Measurements from ENCODE around the gene ADO. TPM values are rescaled to one million over a fixed set of nuclear protein-coding genes. Genes with fewer than 3 reads are reported as not detected.
"Not testable (repeated sequence)": the region's sequence is repeated elsewhere in the genome, so short reads cannot be mapped to it uniquely, and the experiment has no call there.

The ADO gene
- total and polyA plus RNA-seq, 2 donors from 2014 or later, result 13.0 to 18.5 TPM

DNA sequence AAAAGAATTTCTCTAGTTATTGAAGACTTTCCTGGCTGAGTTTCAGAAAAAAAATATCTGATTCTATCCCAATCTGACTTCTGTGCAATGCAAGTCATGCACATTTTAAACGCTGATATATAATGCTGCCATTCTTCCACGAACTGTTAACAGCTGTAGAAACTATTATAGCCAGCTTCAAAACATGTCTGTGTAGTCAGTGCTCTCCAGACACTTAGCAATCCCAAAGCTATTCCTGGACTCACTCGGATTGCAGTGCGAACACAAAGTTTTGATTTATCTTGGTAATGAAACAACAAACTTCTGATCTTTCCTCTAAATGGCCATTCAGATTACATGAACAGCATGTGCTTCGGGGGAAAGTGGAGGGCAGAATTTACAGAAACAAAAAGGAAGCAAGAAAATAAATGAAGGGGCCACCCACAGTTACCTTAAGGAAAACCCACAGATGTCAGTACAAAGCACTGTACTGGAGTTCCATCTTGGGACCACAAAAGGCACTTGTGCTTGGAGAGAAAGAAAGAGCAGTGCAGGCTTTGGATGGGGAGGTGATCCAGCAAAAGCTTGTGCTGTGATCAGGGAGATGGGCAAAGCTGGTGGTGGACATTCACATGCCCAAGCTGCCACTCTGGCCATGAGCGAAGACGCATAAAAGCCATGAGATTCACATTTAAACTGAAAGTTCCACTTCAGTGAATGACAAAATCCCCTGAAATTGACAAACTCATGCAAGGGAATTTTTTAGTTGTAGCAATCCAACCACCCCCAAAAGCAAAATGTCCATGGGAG is 32.1 kb upstream of the ADO start:
- intact Hi-C loops (cut with DNase I), result no loop called here
- DNase-seq (peak in 2 of 5 donors; percentile 42 to 62), FAIRE-seq (no peak)
- TF ChIP-seq, protein P1, sequence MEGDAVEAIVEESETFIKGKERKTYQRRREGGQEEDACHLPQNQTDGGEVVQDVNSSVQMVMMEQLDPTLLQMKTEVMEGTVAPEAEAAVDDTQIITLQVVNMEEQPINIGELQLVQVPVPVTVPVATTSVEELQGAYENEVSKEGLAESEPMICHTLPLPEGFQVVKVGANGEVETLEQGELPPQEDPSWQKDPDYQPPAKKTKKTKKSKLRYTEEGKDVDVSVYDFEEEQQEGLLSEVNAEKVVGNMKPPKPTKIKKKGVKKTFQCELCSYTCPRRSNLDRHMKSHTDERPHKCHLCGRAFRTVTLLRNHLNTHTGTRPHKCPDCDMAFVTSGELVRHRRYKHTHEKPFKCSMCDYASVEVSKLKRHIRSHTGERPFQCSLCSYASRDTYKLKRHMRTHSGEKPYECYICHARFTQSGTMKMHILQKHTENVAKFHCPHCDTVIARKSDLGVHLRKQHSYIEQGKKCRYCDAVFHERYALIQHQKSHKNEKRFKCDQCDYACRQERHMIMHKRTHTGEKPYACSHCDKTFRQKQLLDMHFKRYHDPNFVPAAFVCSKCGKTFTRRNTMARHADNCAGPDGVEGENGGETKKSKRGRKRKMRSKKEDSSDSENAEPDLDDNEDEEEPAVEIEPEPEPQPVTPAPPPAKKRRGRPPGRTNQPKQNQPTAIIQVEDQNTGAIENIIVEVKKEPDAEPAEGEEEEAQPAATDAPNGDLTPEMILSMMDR (IDR thresholded peaks at IDR 0.05; ENCODE audit: borderline replicate concordance, extremely low read depth, insufficient read depth), result no peak
- Histone ChIP-seq H3K9me3 (ENCODE audit: control insufficient read depth in 2 of 3, insufficient read depth in 1 of 3, low read length in 3 of 3) (peaks cover 0 to 2% (median 0%) of the 10 kb centered on the region in 3 donors), H3K4me3 (ENCODE audit: low read length in 3 of 3) (no peak overlapping the region), H3K9ac (ENCODE audit: low read length in 3 of 3) (no peak overlapping the region), H3K4me1 (ENCODE audit: control insufficient read depth in 2 of 3, insufficient read depth in 2 of 3, low read depth in 1 of 3, low read length in 3 of 3) (no peaks in the 10 kb centered on the region), H3K27me3 (ENCODE audit: control insufficient read depth, insufficient read depth, low read length) (no peaks in the 10 kb centered on the region), H3K27ac (ENCODE audit: low read depth in 2 of 2, low read length in 2 of 2) (no peak overlapping the region), H3K36me3 (ENCODE audit: control insufficient read depth in 2 of 3, insufficient read depth in 3 of 3, low read length in 3 of 3) (no peaks in the 10 kb centered on the region)

DNA sequence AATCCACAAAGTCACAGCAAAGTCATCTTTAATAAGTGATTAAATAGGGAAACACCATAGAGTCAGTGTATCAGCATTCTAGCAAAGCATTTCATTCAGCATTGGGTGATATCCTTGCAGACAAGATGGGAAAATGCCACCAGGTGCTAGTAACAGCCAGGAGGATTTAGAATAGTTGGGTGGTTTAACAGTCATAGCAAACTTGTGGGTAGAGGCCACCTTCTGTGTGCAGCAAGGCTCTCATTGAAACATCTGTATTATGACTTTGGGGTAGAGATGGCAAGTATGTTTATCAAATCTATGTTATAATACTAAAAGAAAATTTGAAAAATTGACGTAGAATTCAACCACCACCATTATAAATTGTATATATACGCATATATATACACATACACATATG is 26.4 kb upstream of the ADO start:
- no peak overlapping the region for H3K4me3 ChIP-seq (ENCODE audit: low read length in 3 of 3)
- no peaks in the 10 kb centered on the region for H3K9me3 ChIP-seq (ENCODE audit: control insufficient read depth in 2 of 3, insufficient read depth in 1 of 3, low read length in 3 of 3)
- H3K27ac ChIP-seq (ENCODE audit: low read depth in 2 of 2, low read length in 2 of 2), result no peak overlapping the region
- H3K4me1 ChIP-seq (ENCODE audit: control insufficient read depth in 2 of 3, insufficient read depth in 2 of 3, low read depth in 1 of 3, low read length in 3 of 3), result no peaks in the 10 kb centered on the region
- H3K36me3 ChIP-seq (ENCODE audit: control insufficient read depth in 2 of 3, insufficient read depth in 3 of 3, low read length in 3 of 3), result no peaks in the 10 kb centered on the region
- DNase-seq, result no peak
- TF ChIP-seq, protein P1 (IDR thresholded peaks at IDR 0.05; ENCODE audit: borderline replicate concordance, extremely low read depth, insufficient read depth), result no peak
- H3K9ac ChIP-seq (ENCODE audit: low read length in 3 of 3), result no peak overlapping the region
- intact Hi-C loops (cut with DNase I), result no loop called here
- H3K27me3 ChIP-seq (ENCODE audit: control insufficient read depth, insufficient read depth, low read length), result no peaks in the 10 kb centered on the region
- no peak for FAIRE-seq

- DNase-seq (no peak), FAIRE-seq (no peak)
- Histone ChIP-seq H3K4me1 (ENCODE audit: control insufficient read depth in 2 of 3, insufficient read depth in 2 of 3, low read depth in 1 of 3, low read length in 3 of 3) (no peaks in the 10 kb centered on the region), H3K9me3 (ENCODE audit: control insufficient read depth in 2 of 3, insufficient read depth in 1 of 3, low read length in 3 of 3) (no peaks in the 10 kb centered on the region), H3K36me3 (ENCODE audit: control insufficient read depth in 2 of 3, insufficient read depth in 3 of 3, low read length in 3 of 3) (no peaks in the 10 kb centered on the region), H3K27ac (ENCODE audit: low read depth in 2 of 2, low read length in 2 of 2) (no peak overlapping the region), H3K27me3 (ENCODE audit: control insufficient read depth, insufficient read depth, low read length) (no peaks in the 10 kb centered on the region), H3K9ac (ENCODE audit: low read length in 3 of 3) (no peak overlapping the region), H3K4me3 (ENCODE audit: low read length in 3 of 3) (no peak overlapping the region)
- intact Hi-C loops (cut with DNase I), result no loop called here
- TF ChIP-seq, protein P1 (IDR thresholded peaks at IDR 0.05; ENCODE audit: borderline replicate concordance, extremely low read depth, insufficient read depth), result no peak
These were observed 24.9 kb upstream of the ADO start for GRCh38 chr10:62779487-62780248.

GRCh38 chr10:62784537-62784936 is 20.0 kb upstream of the ADO start:
- DNase-seq; H3K9ac ChIP-seq (ENCODE audit: low read length in 3 of 3); H3K4me3 ChIP-seq (ENCODE audit: low read length in 3 of 3); intact Hi-C loops (cut with DNase I); H3K9me3 ChIP-seq (ENCODE audit: control insufficient read depth in 2 of 3, insufficient read depth in 1 of 3, low read length in 3 of 3); H3K27ac ChIP-seq (ENCODE audit: low read depth in 2 of 2, low read length in 2 of 2); H3K4me1 ChIP-seq (ENCODE audit: control insufficient read depth in 2 of 3, insufficient read depth in 2 of 3, low read depth in 1 of 3, low read length in 3 of 3); H3K36me3 ChIP-seq (ENCODE audit: control insufficient read depth in 2 of 3, insufficient read depth in 3 of 3, low read length in 3 of 3); FAIRE-seq; H3K27me3 ChIP-seq (ENCODE audit: control insufficient read depth, insufficient read depth, low read length): not testable (repeated sequence)

- H3K27ac ChIP-seq (ENCODE audit: low read depth in 2 of 2, low read length in 2 of 2); H3K4me3 ChIP-seq (ENCODE audit: low read length in 3 of 3); H3K27me3 ChIP-seq (ENCODE audit: control insufficient read depth, insufficient read depth, low read length); intact Hi-C loops (cut with DNase I); H3K9ac ChIP-seq (ENCODE audit: low read length in 3 of 3); DNase-seq; H3K36me3 ChIP-seq (ENCODE audit: control insufficient read depth in 2 of 3, insufficient read depth in 3 of 3, low read length in 3 of 3); FAIRE-seq; H3K4me1 ChIP-seq (ENCODE audit: control insufficient read depth in 2 of 3, insufficient read depth in 2 of 3, low read depth in 1 of 3, low read length in 3 of 3); H3K9me3 ChIP-seq (ENCODE audit: control insufficient read depth in 2 of 3, insufficient read depth in 1 of 3, low read length in 3 of 3): not testable (repeated sequence)
These were observed 16.2 kb upstream of the ADO start for GRCh38 chr10:62788285-62788684.

Data from kidney (tissue), 14 donors.